HG02798 (cell line): Measurements from ENCODE around the gene FKRP.
"Not testable (repeated sequence)": the region's sequence is repeated elsewhere in the genome, so short reads cannot be mapped to it uniquely, and the experiment has no call there.

Experiments used
- ATAC-seq: cut with Tn5 transposase; IDR thresholded peaks from one replicate; pipeline ENCODE4 v1.9.1; 2021; ENCODE audit warnings: mild to moderate bottlenecking; ENCODE audit not compliant: unreplicated experiment, poor library complexity

Gene FKRP

DNA sequence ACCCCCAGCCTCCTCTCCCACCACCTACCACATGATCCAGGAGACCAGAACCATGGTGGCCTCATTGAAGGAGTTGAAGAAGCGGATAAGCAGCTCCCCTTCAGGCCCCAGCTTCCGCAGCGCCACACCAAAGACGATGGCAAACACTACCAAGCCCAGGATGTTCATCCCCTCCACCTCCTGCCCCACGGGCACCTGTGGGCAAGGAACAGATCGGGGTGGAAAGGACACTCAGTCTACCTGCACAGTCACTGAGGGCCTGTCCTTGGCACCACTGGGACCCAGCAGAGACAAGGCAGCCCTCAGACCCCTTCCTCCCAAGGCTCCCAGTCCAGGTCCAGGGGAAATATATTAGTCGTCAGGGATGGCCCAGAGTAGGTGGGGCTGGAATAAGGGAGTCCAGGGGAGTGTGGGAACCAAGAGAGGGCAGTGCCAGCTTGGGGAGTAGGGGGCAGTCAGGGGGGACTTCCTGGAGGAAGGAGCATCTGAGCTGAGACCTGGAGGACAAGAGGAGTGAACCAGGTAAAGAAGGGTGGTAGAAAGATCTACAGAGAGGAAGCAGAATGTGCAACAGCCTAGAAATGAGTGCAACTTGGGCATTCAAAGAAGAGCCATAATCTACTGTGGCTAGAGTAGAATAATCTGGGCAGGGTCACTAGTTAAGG, 36.6 kb downstream of the FKRP start:
- ATAC-seq, result no peak

DNA sequence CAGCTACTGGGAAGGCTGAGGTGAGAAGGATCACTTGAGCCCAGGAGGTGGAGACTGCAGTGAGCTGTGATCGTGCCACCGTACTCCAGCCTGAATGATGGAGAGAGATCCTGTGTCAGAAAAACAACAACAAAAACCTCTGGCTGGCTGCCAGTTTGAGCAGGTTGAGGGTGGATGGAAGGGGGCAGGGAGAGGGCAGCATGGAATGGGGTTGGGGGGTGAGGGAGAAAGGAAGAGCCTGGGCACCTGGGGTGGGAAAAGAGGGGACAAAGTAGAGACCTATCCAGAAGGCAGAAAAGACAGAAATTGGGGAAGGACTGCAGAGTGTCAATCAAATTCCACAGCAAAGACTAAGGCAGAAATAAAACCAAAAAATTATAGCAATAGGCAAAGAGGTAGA, 37.8 kb downstream of the FKRP start:
- no peak for ATAC-seq

DNA sequence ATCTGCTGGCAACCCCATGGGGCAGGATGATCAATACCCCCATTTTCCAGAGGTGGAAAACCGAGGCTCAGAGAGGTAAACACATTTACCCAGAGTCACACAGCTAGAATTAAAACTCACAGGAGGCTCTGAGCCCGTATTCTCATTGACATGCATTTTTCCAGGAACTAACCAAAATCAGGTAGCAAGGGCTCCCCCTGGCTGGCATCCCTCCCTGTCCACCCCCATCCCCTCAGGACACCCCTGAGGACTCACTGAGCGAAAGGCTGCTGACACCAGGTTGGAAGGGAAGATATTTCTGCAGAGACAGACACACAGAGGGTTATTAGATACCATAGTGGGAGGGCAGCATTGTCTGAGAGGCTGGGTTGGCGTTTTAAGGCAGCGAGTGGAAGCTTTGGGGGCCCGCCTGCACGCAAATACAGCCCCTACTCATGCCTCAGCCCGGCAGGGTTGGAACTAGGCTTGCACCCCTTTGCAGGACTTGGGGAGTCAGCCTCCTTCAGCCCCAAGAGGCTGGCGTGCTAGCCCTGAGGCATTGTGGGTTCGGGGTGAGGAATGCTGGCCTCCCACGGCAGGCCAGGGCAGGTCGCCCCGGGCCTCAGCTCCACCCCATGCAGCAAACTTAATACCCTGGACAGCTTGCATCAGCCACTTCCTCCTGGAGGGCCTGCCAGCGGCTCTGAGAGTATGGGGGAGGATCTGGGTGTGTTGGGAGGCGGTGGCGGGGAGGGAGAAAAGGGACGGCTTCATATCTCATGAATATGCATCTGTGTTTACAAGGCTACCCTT, 38.6 kb downstream of the FKRP start:
- peak; percentile 36 for ATAC-seq

DNA sequence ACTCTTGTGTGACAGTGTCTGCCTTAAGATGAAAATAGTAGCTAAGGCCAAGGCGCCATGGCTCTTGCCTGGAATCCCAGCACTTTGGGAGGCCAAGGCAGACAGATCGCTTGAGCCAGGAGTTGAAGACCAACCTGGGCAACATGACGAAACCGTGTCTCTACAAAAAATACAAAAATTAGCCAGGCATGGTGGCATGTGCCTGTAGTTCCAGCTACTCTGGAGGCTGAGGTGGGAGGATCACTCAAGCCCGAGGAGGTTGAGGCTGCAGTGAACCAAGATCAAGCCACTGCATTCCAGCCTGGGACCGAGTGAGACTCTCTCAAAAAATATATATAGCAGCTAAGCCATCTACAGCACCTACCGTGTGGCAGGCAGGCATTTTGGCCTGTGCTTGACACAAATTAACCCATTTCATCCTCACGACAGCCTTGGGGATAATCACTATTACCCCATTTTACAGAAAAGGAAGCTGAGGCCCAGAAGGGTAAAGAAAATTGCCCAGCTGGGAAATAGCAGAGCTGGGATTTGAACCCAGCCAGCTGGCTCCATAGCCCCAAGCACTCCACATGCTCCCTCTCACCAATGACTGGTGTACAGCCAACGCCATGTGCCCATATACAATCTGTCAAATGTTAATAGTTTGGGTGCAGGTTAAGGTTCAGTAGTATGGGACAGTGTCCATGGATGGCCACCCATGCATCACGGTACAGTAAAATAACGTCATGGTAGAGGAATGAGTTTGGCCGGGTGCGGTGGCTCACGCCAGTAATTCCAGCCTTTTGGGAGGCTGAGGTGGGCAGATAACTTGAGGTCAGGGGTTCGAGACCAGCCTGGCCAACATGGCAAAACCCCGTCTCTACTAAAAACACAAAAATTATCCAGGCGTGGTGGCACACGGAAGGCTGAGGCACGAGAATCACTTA, 39.5 kb downstream of the FKRP start:
- ATAC-seq, result no peak

DNA sequence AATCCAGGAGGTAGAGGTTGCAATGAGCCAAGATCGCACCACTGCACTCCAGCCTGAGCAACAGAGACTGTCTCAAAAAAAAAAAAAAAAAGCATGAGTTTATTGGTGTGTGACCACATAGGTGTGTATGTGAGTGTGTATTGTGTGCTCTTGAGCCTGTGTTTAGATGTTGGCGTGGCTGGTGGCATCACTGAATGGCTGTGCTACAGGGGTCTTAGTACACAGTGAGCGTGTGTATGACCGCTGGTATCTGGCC, 40.1 kb downstream of the FKRP start:
- no peak for ATAC-seq

DNA sequence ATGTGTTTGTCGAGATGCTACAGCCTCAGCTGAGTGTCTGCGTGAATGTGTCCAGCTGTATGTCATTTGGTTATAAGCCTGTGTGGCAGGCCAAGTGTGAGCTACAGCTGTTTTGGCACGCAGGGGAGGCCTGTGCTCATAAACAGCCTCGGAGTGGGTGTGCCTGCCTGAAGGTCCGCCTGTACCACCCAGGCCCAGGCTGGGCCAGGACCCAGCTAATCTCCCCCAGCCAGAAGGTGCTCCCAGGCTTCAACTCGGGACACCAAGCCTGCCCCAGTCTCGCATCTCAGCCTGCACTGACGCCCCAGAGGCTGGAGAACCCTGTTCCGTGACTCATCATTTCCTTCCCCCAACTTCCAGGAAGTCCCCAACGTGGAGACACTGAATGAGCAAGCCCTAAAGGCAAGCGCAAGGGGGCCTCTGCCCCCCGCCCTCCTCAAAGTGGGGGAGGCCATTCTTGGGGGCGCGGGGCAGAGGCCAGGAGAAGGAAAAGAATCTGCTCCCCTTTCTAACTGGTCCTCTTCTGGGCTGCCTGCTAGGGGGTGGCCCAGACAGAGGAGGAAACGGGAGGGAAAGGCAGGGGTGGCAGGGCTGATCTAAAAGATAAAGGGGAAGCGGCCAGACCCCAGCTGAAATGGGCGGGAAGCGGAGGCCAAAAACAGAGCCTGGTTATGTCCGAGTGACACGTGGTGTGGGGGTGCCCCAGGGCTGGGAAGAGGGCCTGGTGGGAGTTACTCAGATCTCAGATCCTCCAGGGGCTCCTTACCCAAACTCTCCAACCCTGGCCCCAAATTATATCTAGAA, 40.6 kb downstream of the FKRP start:
- ATAC-seq, result peak; percentile 24

DNA sequence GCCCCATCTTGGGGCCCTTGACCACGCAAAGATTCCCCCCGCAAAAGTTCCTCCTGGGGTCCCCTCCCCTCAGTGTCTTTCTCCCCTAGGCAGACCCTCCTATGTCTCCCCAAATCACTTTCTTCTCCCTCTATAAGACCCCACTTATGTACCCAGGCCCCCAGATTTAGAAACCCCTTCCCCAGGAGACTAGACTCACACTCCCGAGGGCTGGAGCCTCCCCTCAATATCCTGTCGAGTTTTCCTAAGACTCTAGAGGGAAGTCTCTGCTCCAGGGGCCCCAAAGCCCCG, 41.1 kb downstream of the FKRP start:
- ATAC-seq, result no peak

DNA sequence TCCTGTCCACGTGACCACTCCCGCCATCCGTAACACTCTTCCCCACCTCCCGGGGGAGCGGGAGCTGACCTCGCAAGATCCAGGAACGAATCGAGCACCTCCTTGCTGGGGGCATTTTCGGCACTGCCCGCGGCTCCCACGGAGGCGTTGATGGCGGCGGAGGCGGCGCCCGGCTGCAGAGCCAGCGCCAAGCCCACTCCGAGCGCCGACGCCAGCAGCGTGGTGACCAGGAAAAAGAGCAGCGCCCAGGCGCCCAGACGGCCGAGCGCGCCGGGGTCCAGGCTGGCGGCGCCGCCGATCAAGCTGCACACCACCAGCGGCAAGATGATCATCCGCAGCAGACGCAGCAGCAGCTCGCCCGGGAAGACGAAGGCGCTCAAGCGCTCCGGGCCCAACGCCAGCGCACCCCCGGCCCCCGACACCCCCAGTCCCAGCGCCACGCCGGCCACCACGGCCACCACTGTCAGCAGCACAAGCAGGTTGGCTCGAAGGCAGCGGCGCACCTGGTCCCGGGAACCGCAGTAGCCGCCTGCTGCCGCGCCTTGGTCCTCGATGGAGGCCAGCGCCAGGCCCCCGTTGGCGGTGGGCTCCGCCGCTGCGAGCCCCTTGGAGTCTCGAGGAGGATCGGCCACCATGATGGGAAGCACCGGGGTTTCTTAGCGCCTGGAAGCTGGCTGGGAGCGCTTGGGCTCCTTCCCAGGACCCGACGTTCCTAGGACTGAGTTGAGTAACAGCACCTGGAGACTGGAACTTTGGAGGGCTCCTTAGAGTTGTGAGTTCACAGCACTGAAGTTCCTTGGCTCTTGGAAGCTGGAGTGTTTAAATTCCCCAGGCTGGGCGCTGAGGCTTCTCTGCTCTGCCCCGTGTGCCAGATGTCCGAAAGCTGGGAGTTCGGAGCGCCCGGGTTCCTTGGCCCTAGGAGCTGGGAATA, 41.7 kb downstream of the FKRP start:
- peak; percentile 0 for ATAC-seq

DNA sequence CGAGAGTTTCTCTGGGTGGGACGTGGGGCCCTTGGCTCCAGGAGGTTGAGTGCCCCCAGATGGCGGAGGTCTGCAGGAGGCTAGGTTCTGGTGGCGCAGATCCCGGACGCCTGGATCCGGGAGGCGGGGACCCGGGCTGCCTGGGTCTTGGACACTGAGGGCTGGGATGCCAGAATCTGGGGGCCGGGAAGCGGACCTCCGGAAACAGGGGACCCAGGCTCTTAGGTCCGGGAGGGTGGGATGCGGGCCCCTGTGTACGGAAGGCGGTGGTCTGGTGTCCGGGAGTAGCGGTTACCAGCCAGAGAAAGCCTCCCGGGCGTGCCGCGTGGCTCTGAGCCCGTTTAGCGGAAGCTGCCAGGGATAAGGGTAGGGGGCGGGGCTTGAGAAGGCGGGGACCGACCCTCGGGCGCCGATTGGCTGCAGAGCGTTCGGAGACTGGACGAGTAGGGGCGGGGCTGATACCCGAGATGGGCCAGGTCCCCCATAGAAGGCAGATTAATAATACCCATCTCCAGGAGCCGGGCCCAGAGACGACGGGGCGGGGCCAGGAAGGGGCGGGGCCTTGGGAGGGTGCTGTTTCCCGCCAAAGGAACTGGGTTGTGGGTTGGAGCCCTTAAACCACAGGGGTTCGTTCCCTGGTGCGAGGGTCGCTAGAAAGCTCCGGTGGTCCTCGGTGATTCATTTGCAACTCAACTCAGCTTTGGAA, 42.6 kb downstream of the FKRP start, which contains the start of gene SLC1A5:
SLC1A5 (minus strand) TSS at position 333 of the 706 bp plus-strand sequence. CDS start 629 bp downstream, outside the sequence.
- peak; percentile 69 for ATAC-seq

DNA sequence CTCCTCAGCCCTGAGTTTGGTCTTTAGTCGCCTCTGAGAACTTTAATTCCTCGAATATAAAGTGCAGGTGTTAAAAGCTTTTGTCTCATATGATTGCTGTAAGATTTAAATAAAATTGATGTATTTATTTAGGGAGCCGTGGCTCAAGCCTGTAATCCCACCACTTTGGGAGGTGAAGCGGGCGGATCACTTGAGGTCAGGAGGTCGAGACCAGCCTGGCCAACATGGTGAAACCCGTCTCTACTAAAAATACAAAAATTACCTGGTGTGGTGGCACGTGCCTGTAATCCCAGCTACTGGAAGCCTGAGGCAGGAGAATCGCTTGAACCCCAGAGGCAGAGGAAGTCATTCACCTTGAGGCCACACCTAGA, 43.1 kb downstream of the FKRP start:
- ATAC-seq, result no peak

DNA sequence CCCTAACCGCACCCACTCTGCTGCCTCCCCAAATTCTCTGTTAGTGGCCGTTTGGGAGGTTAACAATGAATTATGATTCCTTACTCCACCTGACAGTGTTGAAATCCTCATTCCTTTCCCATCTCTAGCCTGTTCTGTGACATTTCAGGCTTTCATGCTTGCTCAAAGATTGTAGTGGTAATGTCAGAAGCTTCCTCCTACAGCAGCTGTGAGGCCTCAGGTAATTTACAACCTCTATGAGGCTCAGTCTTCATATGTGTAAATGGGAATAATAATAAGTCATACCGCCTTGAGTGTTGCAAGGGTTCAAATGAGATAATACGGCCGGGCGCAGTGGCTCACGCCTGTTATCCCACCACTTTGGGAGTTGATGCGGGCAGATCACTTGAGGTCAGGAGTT, 43.5 kb downstream of the FKRP start:
- ATAC-seq, result no peak

DNA sequence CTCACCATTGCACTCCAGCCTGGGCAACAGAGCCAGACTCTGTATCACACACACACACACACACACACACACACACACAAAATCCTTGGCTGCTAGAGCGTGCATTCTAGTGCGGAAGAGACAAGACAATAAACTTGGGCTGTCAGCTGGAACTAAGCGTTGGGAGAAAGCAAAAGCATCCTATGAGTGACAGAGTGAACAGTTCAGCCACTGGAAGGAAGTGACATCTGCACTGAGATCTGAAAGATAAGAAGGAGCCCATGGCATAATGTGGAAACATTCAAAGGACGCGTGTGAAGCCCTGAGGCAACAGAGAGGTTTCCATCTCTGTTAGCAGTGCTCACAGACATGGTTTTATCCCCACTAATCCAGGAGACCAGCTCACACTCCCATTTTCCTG, 46.1 kb downstream of the FKRP start:
- no peak for ATAC-seq

DNA sequence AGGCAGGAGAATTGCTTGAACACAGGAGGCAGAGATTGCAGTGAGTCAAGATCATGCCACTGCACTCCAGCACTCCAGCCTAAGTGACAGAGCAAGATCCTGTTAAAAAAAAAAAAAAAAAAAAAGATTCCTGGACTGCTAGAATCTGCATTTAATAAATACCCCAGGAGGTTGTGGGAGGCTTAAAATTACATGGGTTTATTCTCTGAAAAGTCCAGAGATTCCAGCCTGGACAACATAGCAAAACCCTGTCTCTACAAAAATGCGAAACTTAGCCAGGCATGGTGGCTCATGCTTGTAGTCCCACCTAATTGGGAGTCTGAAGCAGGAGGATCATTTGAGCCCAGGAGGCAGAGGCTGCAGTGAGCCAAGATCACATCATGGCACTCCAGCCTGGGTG, 52.0 kb downstream of the FKRP start:
- ATAC-seq, result no peak

DNA sequence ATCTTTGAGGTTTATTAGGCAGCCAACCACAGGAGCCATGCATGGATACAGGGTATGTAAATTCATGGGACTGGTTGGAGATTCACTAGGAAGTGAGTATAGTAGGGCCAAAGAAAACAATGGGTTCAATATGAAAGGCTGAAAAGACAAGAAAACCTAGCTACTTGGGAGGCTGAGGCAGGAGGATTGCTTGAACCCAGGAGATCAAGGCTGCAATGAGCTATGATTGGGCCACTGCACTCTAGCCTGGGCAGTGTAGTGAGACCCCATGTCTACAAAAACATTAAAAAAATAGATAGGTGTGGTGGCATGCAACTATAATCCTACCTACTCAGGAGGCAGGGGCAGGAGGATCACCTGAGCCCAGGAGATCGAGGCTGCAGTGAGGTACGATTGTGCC, 52.9 kb downstream of the FKRP start:
- no peak for ATAC-seq

DNA sequence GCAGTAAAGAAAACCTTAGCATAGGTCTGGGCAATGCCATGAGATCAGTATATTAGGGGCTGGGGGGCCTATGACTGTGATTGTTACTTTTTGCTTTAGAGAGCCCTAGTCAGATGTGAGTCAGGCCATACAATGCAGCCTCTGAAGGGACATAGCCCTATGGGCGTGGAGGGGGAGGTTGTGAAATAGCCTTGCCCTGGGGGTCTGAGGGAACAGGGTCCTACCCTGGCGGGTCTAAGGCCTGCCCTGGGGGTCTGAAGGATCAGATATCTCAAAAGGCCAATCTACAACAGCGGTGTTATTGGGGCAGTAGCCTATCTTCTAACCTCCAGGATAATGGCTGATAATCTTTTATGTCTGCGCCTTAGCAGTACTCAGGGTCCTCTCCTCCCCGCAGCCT, 56.3 kb downstream of the FKRP start:
- no peak for ATAC-seq

DNA sequence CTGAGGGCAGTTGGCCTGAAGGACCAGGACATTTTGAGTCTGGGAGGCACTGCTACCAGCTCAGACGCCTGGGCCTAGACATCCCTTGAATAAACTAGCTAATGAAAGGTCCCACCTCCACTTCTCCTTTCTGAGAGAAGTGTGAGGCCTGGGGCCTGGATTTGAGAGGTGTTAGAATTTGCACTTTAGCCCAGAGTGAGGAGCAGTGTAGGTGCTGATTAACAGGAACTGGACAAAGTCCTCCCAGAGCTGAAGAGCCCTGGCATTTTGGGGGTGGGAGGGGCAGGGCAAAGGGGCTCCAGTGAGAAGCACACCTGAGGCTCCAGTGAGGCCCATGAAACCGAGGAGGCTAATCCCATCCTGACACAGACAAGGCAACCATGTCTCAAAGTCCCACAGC, 57.7 kb downstream of the FKRP start:
- no peak for ATAC-seq

DNA sequence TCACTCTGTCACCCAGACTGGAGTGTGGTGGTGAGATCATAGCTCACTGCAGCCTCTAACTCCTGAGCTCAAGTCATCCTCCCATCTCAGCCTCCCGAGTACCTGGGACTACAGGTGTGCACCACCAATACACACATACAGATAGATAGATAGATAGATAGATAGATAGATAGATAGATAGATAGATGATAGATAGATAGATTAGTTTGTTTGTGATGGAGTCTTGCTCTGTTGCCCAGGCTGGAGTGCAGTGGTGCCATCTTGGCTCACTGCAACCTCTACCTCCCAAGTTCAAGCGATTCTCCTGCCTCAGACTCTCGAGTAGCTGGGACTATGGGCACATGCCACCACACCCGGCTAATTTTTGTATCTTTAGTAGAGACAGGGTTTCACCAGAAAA, 58.6 kb downstream of the FKRP start:
- not testable (repeated sequence) for ATAC-seq

DNA sequence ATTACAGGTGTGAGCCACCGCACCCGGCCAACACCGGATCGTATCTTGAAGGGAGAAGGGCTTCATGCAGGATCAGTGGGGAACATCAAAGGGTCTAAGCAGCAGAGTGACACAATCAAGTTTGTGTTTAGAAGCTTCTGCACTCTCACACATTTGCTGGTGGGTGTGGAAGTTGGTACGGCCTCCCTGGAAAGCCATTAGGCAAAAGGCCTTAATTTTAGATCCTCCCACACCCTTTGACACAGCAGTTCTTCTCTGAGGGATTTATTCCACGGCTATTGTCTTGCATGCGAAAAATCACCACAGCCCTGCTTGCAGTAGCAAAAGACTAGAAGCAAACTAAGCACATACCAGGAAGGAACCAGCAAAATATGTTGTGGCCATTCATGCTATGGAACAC, 60.8 kb downstream of the FKRP start:
- ATAC-seq, result no peak
